ENCODE measurements around the gene SORCS1.

GRCh38 chr10:106765241-106765754, 399.2 kb downstream of the SORCS1 start:
- no peak for TF ChIP-seq CTCF (IDR thresholded peaks at IDR 0.05)
- TF ChIP-seq POLR2A (IDR thresholded peaks at IDR 0.05) = no peak
- no peak for TF ChIP-seq EP300 (IDR thresholded peaks at IDR 0.05)

Data from tibial nerve (tissue), 4 donors.